ENCODE measurements around the gene PTGER1. TPM values are rescaled to one million over a fixed set of nuclear protein-coding genes. Genes with fewer than 3 reads are reported as not detected.
"Not testable (repeated sequence)": the region's sequence is repeated elsewhere in the genome, so short reads cannot be mapped to it uniquely, and the experiment has no call there.

The PTGER1 gene
- total RNA-seq, 2 experiments from 2014 or later: 0.29 to 0.41 TPM

- Mint-ChIP-seq H3K36me3 (peaks cover 36% of the 10 kb centered on the region), H3K4me1 (ENCODE audit: low read depth) (peaks cover 44% of the 10 kb centered on the region), H3K27me3 (no peaks in the 10 kb centered on the region), H3K27ac (peak overlapping the region; percentile 57), H3K9me3 (no peaks in the 10 kb centered on the region), H3K4me3 (peak overlapping the region; percentile 88)
- POLR2A ChIA-PET: no interaction called here
- CTCF ChIA-PET: interaction anchor here (1.3 kb wide), 1 partner anchor 9 kb away, joined by 5 read pairs; no protein-coding TSS in a partner anchor
- DNase-seq: no peak
- intact Hi-C loops (cut with micrococcal nuclease): no loop called here
These were observed 39.2 kb upstream of the PTGER1 start for GRCh38 chr19:14514215-14514863.

GRCh38 chr19:14512406-14512961 is 37.3 kb upstream of the PTGER1 start:
- CTCF ChIA-PET: no interaction called here
- H3K4me1 Mint-ChIP-seq (ENCODE audit: low read depth): peaks cover 46% of the 10 kb centered on the region
- POLR2A ChIA-PET: interaction anchor here (1.4 kb wide), 1 partner anchor 17 kb away, joined by 3 read pairs; no protein-coding TSS in a partner anchor
- DNase-seq: no peak
- intact Hi-C loops (cut with micrococcal nuclease): no loop called here
- no peaks in the 10 kb centered on the region for H3K9me3 Mint-ChIP-seq
- no peak overlapping the region for H3K27ac Mint-ChIP-seq
- no peaks in the 10 kb centered on the region for H3K27me3 Mint-ChIP-seq
- no peak overlapping the region for H3K4me3 Mint-ChIP-seq
- H3K36me3 Mint-ChIP-seq: peaks cover 33% of the 10 kb centered on the region

- intact Hi-C loops (cut with micrococcal nuclease): no loop called here
- H3K36me3 Mint-ChIP-seq: peaks cover 21% of the 10 kb centered on the region
- no peak overlapping the region for H3K4me3 Mint-ChIP-seq
- H3K27ac Mint-ChIP-seq: peak overlapping the region; percentile 77
- H3K4me1 Mint-ChIP-seq (ENCODE audit: low read depth): peaks cover 50% of the 10 kb centered on the region
- ChIA-PET CTCF (no interaction called here), POLR2A (no interaction called here)
- H3K27me3 Mint-ChIP-seq: no peaks in the 10 kb centered on the region
- H3K9me3 Mint-ChIP-seq: no peaks in the 10 kb centered on the region
- DNase-seq: no peak
These were observed 36.1 kb upstream of the PTGER1 start for GRCh38 chr19:14511229-14511593.

GRCh38 chr19:14510311-14511228 is 35.4 kb upstream of the PTGER1 start:
- intact Hi-C loops (cut with micrococcal nuclease): no loop called here
- POLR2A ChIA-PET: interaction anchor here (0.5 kb wide), 1 partner anchor 582 kb away, joined by 4 read pairs; no protein-coding TSS in a partner anchor
- CTCF ChIA-PET: interaction anchor here (0.7 kb wide), 1 partner anchor 70 kb away, joined by 3 read pairs; no protein-coding TSS in a partner anchor
- H3K9me3 Mint-ChIP-seq: no peaks in the 10 kb centered on the region
- peak overlapping the region; percentile 77 for H3K27ac Mint-ChIP-seq
- H3K27me3 Mint-ChIP-seq: no peaks in the 10 kb centered on the region
- H3K36me3 Mint-ChIP-seq: peaks cover 14% of the 10 kb centered on the region
- H3K4me3 Mint-ChIP-seq: no peak overlapping the region
- H3K4me1 Mint-ChIP-seq (ENCODE audit: low read depth): peaks cover 50% of the 10 kb centered on the region
- DNase-seq: peak; percentile 59

GRCh38 chr19:14507704-14508542 is 32.8 kb upstream of the PTGER1 start:
- Mint-ChIP-seq H3K9me3 (no peaks in the 10 kb centered on the region), H3K4me3 (peak overlapping the region; percentile 34), H3K4me1 (ENCODE audit: low read depth) (peaks cover 47% of the 10 kb centered on the region), H3K27me3 (no peaks in the 10 kb centered on the region), H3K27ac (peak overlapping the region; percentile 72), H3K36me3 (no peaks in the 10 kb centered on the region)
- no peak for DNase-seq
- intact Hi-C loops (cut with micrococcal nuclease): loop anchor here (1.0 kb wide), 1 partner anchor 10 kb away; the partner anchor contains the start of gene DNAJB1
- POLR2A ChIA-PET: interaction anchor here (1.8 to 2.1 kb wide), 2 partner anchors 10 to 12 kb away, joined by 9 to 16 read pairs; partner anchors contain the start of genes DNAJB1 and GIPC1
- CTCF ChIA-PET: interaction anchor here (3.7 to 4.4 kb wide), 3 partner anchors 9 to 48 kb away, joined by 20 to 35 read pairs (median 21); partner anchors contain the start of genes DNAJB1 and GIPC1

- Mint-ChIP-seq H3K27me3 (no peaks in the 10 kb centered on the region), H3K27ac (peak overlapping the region; percentile 74), H3K9me3 (no peaks in the 10 kb centered on the region), H3K4me1 (ENCODE audit: low read depth) (peaks cover 39% of the 10 kb centered on the region), H3K36me3 (no peaks in the 10 kb centered on the region), H3K4me3 (no peak overlapping the region)
- intact Hi-C loops (cut with micrococcal nuclease): no loop called here
- ChIA-PET CTCF (interaction anchor here (0.6 to 4.4 kb wide), 10 partner anchors 8 to 50 kb away, joined by 3 to 35 read pairs (median 4); partner anchors contain the start of genes DNAJB1 and GIPC1), POLR2A (interaction anchor here (0.6 to 3.1 kb wide), 3 partner anchors 9 to 481 kb away, joined by 3 to 17 read pairs (median 9); partner anchors contain the start of genes DNAJB1 and GIPC1)
- DNase-seq: peak; percentile 85
These were observed 30.5 kb upstream of the PTGER1 start for GRCh38 chr19:14505488-14506239.

- H3K4me3 Mint-ChIP-seq; DNase-seq; intact Hi-C loops (cut with micrococcal nuclease); H3K36me3 Mint-ChIP-seq; H3K27ac Mint-ChIP-seq; H3K27me3 Mint-ChIP-seq; H3K9me3 Mint-ChIP-seq: not testable (repeated sequence)
- ChIA-PET POLR2A (interaction anchor here (0.6 to 3.1 kb wide), 2 partner anchors 13 to 38 kb away, joined by 3 to 17 read pairs; partner anchors contain the start of gene DNAJB1), CTCF (interaction anchor here (0.6 to 4.4 kb wide), 10 partner anchors 8 to 132 kb away, joined by 3 to 35 read pairs (median 4); partner anchors contain the start of genes DNAJB1 and GIPC1)
- H3K4me1 Mint-ChIP-seq (ENCODE audit: low read depth): peaks cover 35% of the 10 kb centered on the region
These were observed 29.4 kb upstream of the PTGER1 start for GRCh38 chr19:14504575-14504974.

GRCh38 chr19:14503285-14503684 is 28.1 kb upstream of the PTGER1 start:
- Mint-ChIP-seq H3K27me3 (no peaks in the 10 kb centered on the region), H3K36me3 (no peaks in the 10 kb centered on the region), H3K4me3 (no peak overlapping the region), H3K27ac (no peak overlapping the region), H3K4me1 (ENCODE audit: low read depth) (peaks cover 33% of the 10 kb centered on the region), H3K9me3 (no peaks in the 10 kb centered on the region)
- intact Hi-C loops (cut with micrococcal nuclease): no loop called here
- no peak for DNase-seq
- ChIA-PET CTCF (interaction anchor here (0.6 to 4.4 kb wide), 6 partner anchors 16 to 1691 kb away, joined by 3 to 20 read pairs (median 5); partner anchors contain the start of gene NDUFB7), POLR2A (interaction anchor here (0.6 to 3.1 kb wide), 2 partner anchors 15 to 499 kb away, joined by 3 to 17 read pairs; partner anchors contain the start of gene DNAJB1)

- intact Hi-C loops (cut with micrococcal nuclease): no loop called here
- Mint-ChIP-seq H3K4me3 (no peak overlapping the region), H3K9me3 (no peaks in the 10 kb centered on the region), H3K27me3 (no peaks in the 10 kb centered on the region), H3K36me3 (no peaks in the 10 kb centered on the region), H3K4me1 (ENCODE audit: low read depth) (peaks cover 26% of the 10 kb centered on the region), H3K27ac (no peak overlapping the region)
- CTCF ChIA-PET: interaction anchor here (0.7 to 1.1 kb wide), 3 partner anchors 22 to 366 kb away, joined by 3 to 6 read pairs (median 4); partner anchors contain the start of genes ASF1B and PTGER1
- POLR2A ChIA-PET: no interaction called here
- DNase-seq: no peak
These were observed 27.4 kb upstream of the PTGER1 start for GRCh38 chr19:14502334-14503092.
